Measurements from ENCODE around the gene ARPIN. TPM values are rescaled to one million over a fixed set of nuclear protein-coding genes. Genes with fewer than 3 reads are reported as not detected.
A peak's percentile ranks its signal among the peaks of the same experiment; 100 is the strongest.
"Not testable (repeated sequence)": the region's sequence is repeated elsewhere in the genome, so short reads cannot be mapped to it uniquely, and the experiment has no call there.

The ARPIN gene
- total RNA-seq (2014; rRNA removed; shearing (Covaris generic)): 2.0 and 5.2 TPM in 2 replicates

DNA sequence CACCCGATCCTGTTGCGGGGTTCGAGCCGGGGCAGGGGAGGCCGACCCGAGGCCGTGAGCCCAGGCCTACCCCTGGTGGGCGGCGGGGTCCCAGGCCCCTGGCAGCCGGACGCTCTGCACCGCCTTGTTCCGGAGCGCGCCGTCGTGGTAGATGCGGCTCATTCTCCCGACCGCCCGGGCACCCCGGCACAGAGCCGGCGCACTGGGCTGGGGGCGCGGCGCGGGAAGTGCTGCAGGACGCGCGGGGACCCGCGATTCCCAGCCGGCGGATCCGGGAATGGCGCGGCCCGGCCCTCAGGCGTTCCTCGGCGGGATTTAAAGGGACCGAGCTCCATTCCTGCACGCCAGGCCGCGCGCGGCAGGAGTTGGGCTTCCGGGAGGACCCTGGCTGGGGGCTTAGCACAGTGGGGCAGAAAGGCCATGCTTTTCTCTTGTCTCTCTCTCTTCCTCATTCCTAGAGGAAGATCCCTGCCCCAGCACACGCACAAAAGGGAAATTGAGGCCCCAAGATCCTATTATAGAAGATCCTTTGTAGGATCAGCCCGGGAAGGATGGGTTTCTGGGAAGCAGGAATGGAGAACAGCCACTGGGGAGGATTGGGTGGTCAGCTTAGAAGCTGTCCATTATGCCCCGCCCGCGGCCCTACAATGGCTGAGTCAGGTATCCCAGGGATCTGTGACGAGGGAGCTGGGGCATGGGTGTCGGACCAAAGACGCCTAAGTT lies at the start of gene ARPIN:
Gene ARPIN (minus strand): TSS at position 279 of the 723 bp plus-strand sequence. CDS start 117 bp downstream, at position 162.
- peak; percentile 39 for DNase-seq (ENCODE audit: low read depth)

DNA sequence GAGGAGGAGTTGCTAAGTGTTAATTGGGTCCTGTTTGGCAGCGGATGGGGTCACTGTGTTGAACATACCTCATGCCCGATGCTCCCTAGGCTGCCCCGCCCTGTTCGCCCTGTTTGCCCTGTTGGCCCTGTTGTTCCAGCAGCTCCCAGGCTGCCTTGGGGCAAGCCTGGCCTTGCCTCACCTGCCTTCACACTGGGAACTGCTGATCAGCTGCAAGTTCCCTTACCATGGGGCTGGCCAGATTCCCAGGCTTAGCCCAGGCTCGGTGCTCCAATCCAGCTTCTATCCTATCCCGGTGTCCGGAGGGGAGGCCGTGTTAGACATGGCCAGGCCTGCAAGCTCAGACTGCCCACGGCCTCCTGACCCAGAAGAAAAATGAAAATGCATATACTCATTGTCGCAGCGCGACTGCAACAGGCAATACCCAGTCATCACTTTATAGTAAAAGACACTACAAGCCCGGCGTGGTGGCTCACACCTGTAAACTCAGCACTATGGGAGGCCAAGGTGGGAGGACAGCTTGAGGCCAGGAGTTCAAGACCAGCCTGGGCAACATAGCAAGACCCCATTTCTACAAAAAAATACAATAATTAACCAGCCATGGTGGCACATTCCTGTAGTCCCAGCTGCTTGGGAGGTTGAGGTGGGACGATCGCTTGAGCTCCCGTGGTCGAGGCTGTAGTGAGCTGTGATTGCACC lies 45.5 kb upstream of the ARPIN start:
- no peak for DNase-seq (ENCODE audit: low read depth)

DNA sequence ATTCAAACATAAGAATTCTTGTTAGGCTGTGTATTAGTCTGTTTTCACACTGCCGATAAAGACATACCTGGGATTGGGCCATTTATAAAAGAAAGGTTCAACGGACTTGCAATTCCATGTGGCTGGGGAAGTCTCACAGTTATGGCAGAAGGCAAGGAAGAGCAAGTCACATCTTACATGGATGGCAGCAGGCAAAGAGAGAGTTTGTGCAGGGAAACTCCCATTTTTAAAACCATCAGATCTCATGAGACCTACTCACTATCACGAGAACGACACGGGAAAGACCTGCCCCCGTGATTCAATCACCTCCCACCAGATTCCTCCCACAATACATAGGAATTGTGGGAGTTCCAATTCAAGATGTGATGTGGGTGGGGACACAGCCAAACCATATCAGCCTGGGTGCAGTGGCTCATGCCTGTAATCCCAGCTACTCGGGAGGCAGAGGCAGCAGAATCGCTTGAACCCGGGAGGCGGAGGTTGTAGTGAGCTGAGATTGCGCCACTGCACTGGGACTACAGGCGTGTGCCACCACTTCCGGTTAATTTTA lies 42.8 kb upstream of the ARPIN start:
- DNase-seq (ENCODE audit: low read depth): not testable (repeated sequence)

DNA sequence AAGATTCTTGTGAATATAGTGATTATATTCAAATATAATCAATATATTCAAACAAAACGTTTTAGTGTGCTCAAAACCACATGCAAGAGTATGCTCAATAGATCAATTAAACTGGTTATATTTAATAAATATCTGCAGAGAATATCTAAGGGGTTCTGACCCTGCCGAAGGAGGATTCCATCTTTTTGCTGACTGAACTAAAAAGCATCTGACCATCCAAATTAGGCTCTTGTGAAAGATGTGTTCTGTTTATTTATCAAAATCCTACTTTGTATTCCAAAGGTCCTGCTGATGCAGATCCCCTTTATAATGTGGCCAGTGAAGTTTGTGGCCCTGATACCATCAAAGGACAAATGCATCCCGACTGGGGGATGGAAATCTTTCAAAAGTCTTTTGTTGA lies 41.8 kb upstream of the ARPIN start:
- DNase-seq (ENCODE audit: low read depth): no peak

DNA sequence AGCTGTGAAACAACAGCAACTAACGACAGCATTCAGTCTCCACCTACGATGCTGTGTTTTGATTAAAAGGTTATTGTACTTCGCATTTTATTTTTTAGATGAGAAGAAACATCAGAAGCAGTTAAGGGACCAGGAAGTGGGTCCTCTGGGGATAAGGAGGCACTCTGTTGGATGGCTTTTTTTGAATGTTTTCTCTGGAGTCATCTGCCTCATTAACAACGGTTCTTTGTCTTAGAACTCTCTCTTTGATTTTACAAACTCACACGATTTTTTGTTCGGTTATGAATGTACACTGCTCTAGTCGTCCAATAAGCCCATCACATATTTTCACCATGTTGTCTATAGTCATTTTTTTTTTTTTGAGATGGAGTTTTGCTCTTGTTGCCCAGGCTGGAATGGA lies 36.0 kb upstream of the ARPIN start:
- DNase-seq (ENCODE audit: low read depth): no peak

DNA sequence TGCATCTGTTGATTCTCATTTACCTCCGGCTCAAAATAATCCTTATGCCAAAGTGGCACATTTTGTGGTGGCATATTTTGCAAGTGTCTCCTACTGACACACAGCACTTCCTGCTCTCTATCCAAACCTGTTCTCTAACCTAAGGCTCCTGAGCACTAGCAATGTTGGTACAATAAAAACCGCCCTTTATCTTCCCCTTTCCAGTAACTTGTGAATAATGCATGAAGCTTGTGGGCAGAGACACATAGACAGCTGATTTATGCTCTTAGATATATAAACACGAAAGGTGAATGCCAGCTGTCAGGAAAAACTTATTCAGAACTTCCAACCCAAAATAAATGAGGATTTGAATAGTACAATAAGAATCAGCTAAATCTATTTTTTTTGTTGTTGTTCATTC lies 34.6 kb upstream of the ARPIN start:
- DNase-seq (ENCODE audit: low read depth): peak; percentile 22

DNA sequence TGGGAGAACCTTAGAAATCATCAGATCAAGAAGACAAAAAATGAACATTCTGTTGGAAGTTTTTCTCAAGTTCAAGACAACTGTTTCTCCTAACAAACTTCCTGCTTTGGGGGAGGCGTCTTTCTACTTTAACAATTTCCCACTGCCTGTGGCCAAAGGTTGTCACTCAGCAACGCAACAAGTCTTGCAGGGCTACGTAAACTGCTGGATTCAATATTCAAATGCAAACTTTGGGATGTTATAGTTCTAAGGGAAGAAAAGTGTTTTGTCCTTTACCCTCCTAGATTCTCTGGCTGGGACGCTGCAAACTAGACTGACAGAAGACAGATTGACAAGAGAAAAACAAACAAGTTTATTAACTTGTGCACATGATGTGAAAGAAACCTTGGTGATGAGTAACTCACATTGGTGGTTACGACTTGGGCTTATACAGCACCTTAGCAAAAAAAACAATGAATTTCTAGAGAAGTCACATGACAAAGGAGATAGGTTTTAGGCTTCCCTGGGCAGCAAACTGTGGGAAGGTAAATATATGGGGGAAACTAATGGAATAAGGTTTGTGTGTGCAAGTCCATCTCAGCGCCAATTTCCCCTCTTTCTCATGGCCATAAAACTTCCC lies 34.0 kb upstream of the ARPIN start:
- DNase-seq (ENCODE audit: low read depth): no peak

DNA sequence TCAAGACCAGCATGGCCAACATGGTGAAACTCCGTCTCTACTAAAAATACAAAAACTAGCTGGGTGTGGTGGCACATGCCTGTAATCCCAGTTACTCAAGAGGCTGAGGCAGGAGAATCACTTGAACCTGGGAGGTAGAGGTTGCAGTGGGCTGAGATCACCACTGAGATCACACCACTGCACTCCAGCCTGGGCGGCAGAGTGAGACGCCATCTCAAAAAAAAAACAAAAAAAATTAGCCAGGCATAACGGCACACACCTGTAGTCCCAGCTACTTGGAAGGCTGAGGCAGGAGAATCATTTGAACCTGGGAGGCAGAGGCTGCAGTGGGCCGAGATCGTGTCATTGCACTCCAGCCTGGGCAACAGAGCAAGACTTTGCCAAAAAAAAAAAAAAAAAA lies 31.0 kb upstream of the ARPIN start:
- not testable (repeated sequence) for DNase-seq (ENCODE audit: low read depth)

DNA sequence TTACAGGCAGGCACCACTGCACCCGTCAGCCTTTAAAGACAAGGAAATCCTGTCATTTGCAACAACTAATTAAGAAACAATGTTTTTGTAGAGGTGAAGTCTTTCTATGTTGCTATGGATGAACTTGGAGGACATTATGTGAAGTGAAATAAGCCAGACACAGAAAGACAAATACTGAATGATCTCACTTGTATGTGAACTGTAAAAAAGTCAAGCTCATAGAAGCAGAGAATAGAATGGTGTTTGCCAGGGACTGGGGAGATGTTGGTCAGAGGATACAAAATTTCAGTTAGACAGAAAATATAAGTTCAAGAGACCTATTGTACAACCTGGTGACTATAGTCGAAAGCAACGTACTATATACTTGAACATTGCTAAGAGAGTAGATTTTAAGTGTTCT lies 27.2 kb upstream of the ARPIN start:
- no peak for DNase-seq (ENCODE audit: low read depth)

DNA sequence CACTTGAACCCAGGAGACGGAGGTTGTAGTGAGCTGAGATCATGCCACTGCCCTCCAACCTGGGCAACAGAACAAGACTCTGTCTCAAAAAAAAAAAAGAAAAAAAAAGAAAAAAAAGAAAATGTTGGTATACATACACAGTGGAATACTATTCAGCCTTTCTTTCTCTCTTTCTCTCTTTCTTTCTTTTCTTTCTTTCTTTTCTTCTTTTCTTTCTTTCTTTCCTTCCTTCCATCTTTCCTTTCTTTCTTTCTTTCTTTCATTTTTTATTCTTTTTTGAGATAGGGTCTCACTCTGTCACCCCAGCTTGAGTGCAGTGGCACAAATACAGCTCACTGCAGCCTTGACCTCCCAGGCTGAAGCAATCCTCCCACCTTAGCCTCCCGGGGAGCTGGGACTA lies 26.6 kb upstream of the ARPIN start:
- DNase-seq (ENCODE audit: low read depth): not testable (repeated sequence)

DNA sequence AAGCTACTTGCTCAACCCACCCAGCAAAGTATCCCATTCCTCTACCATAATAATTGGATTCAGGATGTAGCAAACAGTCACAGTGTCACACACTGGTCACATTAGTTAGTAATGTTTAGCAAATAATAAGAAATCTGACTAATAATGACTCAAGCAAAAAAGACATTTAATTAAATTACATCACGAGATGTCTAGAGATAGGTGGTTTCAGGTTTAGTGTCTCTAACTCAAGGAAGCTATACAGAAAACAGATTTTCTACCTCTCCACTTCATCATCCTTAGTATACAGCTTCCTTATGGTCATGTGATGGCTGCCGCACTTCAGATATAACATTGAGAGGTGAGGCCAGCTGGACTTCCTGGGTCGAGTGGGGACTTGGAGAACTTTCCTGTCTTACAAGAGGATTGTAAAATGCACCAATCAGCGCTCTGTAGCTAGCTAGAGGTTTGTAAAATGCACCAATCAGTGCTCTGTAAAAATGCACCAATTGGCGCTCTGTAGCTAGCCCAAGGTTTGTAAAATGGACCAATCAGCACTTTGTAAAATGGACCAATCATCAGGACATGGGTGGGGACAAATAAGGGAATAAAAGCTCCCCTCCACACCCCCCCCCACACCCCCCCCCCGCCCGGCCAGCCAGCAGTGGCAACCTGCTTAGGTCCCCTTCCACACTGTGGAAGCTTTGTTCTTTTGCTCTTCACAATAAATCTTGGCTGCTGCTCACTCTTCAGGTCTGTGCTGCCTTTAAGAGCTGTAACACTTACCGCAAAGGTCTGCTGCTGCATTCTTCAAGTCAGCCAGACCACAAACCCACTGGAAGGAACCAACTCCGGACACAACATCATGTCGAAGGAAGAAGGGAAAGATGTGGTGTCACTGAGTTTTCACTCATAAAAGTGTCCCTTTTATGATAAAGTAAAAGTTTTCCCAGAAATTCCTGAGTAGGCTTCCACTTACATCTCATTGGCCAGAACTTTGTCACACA lies 24.9 kb upstream of the ARPIN start:
- peak; percentile 73 for DNase-seq (ENCODE audit: low read depth)

DNA sequence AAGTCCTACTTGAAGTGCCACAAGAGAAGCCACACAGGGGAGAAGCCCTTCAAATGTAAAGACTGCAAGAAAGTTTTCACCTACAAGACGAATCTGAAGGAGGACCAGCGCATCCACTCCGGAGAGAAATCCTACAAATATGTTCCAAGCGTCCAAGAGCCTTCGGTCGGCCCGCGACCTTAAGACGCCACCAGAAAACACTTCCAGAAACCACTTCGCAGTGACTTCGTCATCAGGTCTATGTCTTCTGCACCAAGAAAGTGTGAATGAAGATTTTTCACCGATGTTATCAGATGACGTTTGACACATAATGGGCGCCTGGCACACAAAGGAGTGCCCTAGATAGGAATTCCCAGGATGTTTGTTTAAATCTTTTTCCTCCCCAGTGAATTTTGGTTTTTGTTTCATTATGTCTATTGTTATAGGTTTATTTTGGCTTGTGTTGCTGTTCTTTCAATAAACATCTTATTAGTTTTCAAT lies 24.1 kb upstream of the ARPIN start:
- DNase-seq (ENCODE audit: low read depth): no peak

DNA sequence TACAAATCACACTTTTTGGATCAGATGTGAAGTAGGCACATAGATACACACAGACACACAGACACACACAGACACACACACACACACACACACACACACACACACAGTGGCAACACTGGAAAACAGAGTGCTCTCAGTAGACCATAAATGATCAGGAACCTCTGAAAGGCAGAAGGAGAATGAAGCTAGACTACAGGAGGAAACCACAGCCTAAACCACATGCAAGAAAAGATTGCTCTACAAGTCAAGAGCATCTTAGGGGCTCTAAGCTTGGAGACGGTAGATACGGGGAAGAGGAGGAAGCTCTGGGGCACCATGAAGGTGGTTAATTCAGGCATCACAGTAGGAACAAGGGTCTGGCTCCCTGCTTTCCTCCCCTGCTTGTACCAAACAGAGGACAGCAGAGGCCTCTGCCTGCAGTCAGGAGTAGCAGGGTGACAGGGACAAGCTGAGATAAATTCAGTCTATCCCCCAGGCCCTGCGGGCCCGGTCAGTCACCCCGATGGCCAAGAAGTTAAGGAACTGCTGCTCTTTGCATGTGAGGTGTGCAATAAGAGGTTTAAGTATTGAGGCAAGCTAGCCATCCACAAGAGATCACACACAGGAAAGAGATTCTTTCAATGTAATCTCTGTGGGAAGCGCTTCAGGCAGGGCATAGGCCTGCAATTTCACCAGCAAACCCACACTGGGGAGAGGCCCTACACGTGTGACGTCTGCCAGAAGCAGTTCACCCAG lies 23.5 kb upstream of the ARPIN start:
- no peak for DNase-seq (ENCODE audit: low read depth)

DNA sequence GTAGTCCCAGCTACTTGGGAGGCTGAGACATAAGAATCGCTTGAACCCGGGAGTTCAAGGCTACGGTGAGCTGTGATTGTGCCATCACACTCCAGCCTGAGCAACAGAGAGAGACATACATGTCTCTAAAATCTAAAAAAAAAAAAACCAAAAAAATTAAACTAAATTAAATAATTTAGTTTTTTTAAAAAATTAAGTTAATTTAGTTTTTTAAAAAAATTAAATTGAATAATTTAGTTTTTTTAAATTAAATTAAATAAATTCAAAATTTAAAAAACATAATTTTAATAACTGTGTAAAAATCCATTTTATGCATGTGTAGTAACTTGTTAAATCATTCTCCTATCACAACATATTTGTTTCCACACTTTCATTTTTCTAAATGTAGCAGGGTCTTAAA lies 20.1 kb upstream of the ARPIN start:
- no peak for DNase-seq (ENCODE audit: low read depth)

DNA sequence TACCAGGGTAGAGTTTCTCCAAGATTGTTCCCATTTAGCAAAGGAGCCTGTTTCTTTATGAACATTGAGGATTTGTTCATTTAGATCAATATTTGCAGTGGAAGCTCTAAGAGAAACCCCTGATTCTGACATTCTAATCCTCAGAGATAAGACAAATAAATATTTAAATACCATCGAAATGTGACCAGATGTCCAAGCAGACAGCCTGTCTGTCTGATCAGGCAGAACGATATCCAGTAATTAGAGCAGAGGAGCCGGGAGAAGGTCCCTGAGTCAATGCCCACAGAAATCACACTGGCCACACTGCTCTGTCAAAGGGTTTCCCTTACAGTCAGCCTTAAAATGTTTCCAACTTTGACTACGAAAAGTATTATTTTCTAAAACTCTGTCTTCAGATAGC lies 15.7 kb upstream of the ARPIN start:
- DNase-seq (ENCODE audit: low read depth): no peak

DNA sequence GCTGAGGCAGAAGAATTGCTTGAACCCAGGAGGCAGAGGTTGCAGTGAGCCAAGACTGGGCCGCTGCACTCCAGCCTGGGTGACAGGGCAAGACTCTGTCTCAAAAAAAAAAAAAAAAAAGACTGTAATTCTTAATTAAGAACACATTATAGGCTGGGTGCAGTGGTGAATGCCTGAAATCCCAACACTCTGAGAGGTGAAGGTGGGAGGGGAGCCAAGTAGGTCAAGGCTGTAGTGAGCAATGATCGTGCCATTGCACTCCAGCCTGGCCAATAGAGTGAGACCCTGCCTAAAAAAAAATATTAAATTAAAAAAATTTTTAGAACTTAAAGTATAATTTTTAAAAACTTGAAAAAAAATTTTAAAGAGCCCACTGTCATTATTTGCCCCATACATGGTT lies 13.4 kb upstream of the ARPIN start:
- no peak for DNase-seq (ENCODE audit: low read depth)

DNA sequence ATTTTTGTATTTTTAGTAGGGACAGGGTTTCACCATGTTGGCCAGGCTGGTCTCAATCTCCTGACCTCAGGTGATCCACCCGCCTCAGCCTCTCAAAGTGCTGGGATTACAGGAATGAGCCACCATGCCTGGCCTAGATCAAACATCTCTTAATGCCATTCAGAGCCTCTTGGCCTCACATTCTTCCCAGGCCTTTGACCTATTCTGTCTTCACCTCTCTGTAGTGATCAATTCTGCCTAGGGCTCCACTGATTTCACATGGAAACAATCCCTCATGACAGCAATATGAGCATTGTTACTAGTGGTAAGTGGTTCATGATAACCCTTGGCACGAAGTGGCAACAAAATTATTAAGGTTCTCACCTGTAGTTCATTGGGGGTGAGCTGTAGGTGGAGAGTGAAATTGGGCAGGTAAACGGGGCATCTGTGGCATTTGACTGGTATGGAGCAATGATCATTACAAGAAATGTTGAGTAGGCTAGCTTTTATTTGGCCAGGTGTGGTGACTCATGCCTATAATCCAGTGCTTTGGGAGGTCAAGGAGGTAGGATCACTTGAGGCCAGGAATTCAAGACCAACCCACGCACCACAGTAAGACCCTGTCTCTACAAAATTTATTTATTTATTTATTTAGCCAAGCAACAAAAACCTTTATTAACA lies 4.8 kb upstream of the ARPIN start:
- DNase-seq (ENCODE audit: low read depth): peak; percentile 22

DNA sequence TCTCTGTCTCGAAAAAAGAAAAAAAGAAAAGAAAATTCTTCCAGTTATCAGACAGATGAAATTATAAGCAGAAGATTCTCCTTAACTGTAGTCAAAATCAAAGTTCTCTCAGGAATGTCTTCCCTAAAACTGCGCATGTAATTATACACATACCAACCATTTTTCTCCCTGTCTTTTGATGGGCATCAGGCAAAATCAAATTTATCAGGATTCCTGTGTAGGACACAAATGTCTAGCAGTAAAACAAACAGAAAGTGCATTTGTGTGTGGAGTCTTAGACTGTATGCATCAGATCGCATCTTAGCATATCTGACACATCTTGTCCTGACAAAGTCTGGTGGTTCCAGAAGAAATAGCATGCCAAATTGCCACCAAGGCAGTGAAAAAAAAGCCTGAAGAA lies 3.9 kb upstream of the ARPIN start:
- DNase-seq (ENCODE audit: low read depth): no peak

DNA sequence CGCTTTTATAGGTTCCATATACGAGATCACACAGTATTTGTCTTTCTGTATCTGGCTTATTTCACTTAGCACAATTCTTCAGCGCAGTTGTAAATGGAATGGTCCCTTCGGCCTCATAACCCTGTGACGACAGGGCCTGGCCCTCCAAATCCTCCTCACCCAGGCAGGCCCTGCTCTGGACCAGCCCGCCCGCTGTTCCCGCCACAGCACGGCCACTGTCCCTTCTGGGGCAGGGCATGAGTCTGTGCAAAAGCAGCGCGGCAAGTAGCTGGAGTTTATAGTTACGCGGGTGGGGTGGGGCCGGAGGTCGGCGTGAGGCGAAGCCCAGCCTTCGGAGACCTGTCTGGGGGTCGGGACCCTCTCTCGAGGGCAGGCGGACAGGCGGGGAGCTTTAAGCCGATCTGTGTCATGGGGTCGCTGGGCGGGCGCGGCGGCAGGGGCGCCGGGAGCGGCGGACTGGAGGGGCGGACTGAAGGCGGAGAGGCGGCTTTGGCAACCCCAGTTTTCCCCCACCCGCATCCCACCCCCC lies 543 bp downstream of the ARPIN start:
- DNase-seq (ENCODE audit: low read depth): peak; percentile 24
